HK-2 (cell line): ENCODE results near the gene BTBD3.

Experiments used
- DNase-seq: peaks from one replicate; pipeline ENCODE4 v3.0.0-alpha.2; 2018; ENCODE audit not compliant: unreplicated experiment

BTBD3 gene

DNA sequence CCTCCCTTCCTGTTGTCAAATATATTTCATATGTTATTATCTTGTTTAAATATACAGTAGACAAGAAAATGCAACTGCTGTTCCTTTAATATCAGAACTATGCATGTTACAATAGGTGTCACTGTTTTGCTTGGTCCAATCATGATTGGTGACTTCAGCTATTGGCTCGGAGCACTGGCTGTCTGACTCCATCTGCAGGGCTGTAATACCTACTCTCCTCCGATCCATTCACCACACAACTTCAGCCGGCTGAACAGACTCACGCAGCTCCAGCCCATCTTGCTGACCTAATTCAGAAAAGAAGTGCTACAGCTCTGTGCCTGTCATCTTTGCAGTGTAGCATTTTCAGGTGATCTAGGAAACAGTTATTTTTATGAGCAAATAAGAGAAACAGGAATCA lies at the start of gene BTBD3:
Gene BTBD3, plus strand, starts transcription at position 231 of the 400 bp plus-strand sequence. CDS start 383 bp downstream, outside the sequence.
- DNase-seq, result no peak

DNA sequence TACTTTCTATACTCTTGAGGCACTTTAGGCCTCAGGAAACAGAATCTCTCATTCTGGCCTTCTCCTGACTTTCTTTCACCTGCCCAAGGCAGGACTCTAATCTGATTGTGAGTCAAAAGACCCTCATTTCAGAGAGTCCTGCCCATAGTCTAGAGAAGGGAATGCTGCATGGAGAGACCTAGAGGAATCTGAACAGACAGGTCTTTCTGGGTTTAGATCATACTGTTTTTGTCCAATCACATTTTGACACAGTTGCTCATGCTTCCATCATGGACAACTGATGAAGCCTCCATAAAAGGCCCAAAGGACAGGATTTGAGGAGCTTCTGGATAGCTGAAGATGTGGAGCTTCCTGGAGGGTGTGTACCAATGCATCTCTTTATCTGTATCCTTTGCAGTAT lies 48.1 kb upstream of the BTBD3 start:
- no peak for DNase-seq

DNA sequence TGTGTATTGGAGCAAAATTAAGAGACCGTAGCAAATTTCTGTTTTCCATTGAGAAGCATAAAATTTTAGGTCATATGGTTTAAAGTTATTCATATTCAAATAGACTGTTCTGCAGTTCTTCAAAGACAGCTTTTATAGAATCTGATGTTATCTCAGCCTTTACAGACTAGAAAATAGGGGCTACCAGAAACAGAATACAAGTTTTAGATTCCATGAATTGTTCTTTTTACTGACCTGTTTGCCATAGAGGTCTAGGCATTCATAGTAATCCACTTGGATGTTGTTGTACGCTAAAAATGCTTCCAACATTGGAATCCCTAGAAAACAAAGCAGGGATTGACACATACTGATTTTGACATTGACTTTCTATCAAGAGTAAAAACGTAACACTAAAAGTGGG lies 47.3 kb upstream of the BTBD3 start:
- no peak for DNase-seq

DNA sequence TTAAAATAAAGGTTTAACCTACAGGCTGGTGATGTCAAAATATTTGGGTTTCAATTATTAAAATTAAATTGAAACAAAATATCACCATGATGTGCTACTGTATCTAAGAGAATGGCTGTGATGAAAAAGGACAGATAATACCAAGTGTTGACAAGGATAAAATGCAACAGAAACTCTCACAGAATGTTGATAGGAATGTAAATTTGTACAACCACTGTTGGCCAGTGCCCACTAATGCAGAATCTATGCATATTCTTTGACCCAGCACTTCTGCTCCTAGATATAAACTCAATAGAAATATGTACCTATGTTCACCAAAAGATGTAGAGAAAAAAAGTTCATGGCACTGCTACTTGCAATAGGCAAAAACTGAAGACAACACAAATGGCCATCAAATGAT lies 41.1 kb upstream of the BTBD3 start:
- DNase-seq, result no peak

DNA sequence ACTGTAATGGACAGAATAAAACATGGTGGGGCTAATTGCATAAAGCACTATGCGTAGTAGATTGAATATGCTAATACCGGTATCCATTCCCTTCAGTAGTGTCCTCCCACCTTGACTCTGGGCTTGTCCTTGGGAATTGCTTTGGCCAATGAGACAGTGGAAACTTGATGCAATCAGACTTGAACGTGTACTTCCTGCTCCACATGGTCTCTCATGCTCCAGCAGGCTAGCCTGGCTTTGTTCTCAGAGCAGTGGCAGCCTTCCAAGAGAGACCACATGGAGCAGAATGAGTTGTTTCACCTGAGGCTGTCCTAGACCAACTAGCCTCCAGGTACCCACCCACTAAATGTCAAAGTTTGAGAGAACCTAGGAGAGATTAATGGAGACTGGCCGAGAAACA lies 37.0 kb upstream of the BTBD3 start:
- DNase-seq, result no peak

DNA sequence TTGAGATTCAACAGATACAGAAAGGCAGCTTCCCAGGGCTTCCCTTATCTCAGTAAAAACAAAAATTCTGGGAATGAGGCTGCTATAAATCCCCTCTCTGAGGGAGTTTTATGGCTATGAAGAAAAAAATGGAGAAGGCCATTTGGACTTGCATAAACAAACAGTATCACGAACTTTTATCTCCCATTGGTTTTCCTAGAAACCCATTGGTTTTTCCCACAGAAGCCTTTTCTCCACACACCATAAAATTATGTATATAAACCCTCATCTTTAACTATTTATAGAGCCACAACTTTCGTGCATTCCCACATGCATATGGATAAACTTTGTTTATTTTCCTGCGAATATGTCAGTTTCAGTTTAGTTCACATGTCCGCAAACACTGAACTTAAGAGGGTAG lies 36.2 kb upstream of the BTBD3 start:
- no peak for DNase-seq

DNA sequence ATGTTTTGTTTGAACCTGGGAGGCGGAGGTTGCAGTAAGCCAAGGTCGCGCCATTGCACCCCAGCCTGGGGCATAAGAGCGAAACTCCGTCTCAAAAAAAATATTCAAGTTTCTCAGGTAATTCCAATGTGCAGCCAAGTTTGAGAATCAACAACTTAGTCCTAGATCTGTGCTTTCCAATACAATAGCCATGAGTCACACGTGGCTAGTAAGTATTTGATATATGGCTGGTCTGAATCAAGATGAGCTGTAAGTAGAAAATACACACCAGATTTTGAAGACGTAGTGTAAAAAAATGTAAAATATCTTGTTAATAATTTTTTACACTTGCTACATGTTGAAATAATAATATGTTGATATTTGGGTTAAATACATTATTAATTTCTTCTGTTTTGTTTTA lies 35.0 kb upstream of the BTBD3 start:
- no peak for DNase-seq

DNA sequence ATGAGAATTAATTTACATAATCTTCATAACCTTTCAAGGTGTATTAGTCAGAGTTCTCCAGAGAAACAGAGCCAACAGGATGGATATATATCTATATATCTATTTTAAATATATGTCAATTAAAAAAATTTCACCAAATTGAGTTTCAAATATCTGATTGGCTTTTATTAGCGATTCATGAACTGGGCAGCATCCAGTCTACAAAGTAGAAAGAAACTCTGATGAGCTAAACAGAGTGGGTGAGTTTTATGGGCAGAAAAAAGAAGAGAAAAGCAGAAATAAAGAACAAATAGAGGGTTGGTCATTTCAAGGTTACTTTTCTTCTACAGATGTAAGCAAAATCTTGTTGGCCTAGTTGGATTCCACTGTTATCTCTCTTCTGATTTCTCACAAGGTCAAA lies 29.0 kb upstream of the BTBD3 start:
- no peak for DNase-seq

DNA sequence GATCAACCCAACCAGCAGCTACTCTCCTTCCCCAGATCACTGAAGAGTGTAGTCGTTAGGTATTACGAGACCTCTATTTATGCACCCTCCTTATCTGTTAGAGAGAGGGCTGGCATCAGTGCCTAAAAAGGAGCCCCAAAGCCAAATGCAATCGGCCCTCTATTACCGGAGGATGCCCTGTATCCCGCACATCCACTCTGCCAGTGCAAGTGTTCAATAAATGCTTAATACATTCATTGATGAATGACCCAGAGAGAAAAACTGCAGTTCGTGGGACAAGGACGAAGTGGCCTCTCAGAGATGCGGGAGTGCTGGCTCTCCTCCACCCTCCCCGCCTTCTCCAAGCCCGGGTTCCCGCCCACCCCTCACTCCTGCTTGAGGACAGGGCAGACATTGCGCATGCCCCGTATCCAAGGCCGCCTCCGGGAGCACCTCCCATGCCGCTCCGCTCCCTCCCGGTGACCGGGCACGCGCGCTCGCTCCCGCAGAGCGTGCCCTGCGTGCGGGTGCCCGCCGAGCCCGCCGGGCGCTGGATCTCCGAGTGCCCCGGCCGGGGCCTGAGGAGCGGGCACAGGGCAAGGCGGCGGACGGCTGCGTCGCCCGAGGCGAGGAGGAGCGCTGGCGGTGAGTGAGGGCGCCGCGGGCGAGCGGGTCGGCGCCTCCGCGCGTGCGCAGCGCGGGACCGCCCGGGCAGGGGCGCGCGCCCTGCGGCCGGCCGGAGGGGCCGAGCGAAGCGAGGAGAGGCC lies 27.2 kb upstream of the BTBD3 start:
- DNase-seq, result peak; percentile 95

DNA sequence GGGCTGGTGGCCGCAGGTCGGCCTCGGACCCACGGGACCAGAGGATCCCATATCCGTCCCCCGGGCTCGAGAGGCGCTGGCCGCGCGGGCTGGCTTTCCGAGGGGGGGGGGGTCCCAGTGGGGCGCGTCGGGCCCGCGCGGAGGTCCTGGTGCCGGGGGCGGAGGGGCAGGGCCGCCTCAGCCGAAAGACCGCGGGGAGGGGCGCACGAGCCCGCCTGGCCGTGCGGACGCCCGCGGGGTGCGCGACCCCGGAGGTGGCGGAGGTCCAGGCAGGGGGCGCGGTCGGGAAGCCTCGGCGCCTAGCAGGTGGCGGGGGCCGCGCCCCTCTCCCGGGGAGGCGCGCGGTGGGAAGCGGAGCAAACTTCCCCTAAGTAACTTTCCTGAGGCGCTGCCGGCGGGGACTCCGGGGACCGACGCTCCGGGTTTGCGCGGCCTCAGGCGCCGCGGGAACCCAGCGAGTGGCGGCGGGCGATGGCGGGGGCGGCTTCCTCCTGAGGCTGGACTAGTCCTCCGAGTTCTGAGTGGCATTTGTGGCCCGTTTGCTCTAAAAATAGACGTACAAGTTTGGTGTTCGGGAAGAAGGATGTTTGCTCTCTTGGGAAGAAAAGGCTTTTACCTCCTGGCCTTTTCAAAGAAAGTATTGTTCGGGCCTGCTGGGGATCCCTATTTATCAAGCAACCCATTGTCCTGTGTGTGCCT lies 26.5 kb upstream of the BTBD3 start:
- peak; percentile 59 for DNase-seq

DNA sequence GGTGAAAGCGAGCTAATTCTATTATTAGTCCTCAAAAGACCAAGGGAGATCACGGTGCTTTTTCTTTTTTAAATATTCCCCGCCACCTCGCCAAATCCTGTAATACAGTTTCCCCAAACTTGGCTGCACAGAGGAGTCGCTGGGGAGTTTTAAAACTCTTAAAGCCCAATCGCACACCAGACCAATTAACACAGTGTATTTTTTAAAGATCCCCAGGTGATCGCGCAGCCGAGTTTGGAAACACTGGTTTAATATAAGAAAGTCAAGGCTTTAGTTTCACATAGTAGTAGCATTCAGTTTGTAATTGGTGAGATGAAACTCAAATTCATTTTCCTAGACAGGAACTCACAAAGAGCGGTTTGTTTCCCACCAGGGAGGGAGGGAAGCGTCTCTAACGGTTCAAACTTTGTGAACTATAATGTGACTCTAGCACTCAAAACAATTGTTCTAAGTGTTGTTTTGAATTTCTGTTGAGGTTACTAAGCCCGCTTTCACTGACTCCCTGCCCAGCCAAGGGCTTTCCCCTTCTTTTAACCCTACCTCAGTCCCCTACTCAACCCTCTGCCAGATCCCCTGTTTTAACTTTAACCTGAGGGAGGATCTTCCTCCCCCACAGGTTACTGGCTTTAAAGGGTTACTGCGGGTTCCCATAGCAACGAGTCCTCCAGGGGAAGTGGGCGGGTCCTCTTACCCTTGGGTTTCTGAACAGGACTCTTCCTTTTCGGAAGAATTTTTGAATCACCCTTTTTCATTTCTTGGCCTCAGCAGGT lies 25.7 kb upstream of the BTBD3 start:
- DNase-seq, result peak; percentile 69

DNA sequence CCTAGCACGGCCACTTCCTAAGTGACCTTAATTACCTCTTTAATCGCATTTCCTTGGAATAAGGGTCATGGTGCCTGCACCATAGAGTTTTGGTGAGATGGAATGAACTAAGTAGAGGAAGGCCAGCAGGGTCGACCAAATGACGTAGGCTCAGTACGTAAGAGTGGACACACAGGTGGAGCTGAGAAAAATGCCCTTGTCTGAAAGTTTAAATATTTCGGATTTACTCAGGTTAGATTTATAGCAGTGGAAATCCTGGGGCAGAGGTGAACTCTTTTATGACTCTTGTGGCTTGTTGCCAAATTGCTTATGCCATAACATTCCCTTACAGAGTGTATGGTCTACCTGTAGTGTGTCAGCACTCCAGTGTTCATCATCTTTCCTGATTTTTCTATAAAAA lies 23.6 kb upstream of the BTBD3 start:
- no peak for DNase-seq

DNA sequence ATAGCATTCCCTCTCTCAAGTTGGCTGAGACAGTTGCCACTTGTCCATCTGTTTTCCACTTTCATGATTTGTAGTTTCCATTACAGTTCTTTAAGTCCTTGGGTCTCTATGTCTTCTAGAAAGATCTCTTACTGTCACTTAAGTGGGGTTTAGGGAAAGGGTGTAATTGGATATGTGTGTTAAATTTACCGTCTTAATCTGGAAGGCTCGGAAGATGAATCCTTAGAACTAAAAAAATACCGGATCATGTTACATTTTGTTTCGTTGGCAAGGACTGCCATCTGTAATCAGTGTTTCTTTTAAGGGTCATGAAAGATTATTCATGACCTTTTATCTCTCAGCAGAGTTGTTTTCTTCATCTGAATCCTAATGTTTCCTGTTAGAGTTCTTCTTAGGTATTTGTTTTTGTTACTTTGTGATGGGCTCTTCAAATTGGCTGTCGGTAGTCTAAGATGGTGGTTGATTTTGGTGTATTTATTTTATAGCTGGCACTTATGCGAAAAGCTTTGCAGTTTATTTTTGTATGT lies 21.8 kb upstream of the BTBD3 start:
- no peak for DNase-seq

DNA sequence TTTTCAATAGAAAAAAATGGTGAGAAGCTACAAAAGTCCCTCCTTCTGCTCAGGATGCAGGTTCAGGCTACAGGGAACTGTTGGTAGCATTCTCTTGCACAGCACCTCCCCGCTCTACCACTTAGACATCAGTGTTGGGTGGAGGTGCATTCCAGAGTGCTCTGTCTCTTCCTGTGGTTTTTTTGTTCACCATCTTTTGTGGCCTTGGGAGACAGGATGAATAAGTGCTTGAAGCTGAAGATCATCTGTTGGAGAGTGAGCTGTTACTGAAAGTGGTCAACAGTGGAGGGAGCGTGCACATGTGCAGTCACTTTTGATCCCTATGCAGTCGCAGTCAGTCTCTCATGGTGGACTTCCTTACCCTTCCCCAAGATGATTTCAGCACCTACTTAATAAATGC lies 16.6 kb upstream of the BTBD3 start:
- peak; percentile 57 for DNase-seq

DNA sequence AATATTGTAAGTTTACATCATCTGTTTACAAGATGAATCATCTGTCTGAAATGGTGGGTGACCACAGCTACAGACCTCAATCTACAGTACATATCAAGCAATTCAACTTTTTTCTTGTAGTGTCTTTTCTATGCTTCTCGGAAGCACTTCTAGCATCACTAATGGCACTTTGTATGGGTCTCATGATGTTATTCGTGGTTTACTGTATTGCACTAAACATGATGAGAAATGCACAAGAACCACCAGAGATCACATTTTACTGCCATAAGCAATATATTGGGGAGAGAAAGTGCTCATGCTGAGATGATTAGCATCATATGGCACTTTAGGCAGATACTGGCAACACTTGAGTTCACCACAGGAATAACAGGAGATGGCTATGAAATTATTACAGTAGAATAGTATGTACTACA lies 15.4 kb upstream of the BTBD3 start:
- DNase-seq, result no peak

DNA sequence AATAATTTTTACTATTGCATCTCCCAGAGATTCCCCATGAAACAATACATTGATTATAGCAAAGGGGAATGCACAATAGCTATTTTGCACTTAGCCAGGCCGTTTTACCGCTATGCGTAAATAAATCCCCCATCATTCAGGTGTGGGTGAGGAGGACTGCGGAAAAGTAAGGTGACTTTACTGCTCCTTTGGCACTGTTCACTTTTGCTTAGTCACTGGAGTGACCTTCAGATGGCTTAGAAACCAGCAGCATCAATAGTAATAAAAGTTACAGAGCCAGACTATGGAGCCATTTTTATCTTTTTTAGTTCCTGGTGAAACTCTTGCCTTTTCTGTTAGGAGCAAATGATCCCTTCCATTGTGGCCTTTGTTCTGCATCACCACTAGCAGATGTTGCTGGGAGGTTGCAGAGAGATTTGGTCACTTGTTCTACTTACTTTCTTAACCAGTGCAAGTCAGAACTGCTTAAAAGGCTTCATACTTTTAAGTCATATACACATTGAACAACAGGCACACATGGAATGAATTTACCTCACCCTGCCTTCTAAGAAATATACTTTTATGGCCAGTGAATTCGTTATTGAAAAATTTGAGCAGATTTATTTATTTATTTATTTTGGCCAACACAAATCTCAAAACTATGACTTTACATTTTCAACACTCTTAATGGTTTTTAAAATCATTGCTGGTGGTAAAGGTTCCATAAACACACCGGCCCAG lies 12.1 kb upstream of the BTBD3 start:
- no peak for DNase-seq

DNA sequence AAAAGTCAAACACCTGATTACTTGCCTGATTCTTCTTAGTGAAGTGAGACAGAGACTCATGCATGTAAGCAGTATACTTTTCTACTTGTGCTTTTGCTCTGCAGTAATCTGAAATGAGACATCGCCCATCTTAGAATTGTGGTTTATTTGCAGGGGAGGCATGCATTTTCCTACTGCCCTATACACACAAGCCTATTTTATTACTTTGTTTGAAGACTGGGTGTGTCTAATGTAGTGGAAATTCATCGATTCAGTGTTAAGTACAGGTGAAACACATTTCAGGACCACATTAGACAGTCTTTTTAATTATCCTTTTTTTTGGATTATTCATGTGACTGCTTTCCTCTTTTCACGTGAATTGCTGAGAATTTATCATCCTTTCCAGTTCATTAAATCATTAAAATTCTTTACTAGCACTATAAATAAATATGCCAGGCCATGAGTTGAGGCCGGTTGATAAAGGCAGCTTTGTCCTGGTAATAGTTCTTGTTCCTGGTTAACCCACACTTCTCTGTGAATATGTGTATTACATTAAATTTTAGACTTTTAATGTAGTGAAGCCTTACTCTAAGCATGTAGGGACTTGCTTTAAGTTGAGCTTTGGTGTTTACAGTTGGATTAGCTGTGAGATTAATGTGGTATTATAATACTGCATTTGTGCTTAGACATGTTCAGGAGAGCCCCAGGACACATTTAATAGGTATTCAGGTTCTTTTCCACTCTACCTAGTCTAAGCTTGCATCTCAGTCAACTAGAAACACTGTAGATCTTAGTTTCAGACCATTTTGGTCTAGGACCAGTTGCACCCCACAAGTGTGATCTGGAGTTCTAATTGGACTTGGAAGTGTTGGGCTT lies 10.8 kb upstream of the BTBD3 start:
- DNase-seq, result no peak

DNA sequence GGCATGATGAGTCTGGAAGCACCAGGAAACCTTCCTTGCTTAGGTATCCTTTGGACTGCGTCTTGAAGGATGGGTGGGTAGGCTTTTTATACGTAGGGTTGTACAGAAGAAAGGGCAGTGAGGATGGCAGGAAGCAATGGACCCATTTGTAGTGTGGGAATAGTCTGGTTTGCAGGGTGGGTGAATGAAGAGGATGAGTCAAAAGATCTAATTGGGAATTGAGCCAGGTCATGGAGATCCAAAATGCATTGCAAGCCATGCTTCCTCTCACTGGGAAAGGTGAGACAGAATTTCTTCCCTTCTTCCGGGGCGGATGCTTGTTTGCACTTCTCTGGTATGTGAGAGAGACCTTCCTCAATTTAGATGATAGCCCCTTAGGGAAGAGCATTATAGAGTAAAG lies 10.1 kb upstream of the BTBD3 start:
- no peak for DNase-seq

DNA sequence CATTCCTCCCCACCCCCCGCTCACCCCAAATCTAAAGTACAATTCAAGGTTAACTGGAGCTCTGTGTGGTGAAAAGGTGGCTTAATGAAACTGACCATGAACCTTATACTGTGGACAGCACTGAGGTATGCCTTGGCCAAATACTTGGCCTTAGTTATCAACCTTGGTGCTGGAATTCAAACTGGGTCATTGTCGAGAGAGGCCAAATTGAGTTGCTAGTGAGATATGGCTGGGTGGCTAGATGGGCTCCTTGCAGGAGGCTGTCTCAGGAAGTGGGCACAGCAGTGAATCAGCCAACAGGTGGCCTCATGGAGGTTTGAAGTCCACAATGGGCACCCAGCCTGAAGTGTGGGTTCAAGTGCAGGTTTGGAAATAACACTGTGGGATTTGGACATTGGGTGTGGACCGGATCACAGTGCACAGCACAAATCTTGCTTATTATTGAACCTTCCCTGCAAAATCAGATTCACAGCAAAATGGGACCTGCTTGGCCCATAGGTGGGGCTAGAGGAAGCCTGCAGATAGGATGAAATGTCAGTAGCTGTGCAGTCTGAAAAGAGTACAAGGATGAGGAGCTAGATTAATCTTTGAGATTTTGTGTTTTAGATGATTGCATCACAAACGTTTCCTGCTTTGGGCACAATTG lies 5.6 kb upstream of the BTBD3 start:
- DNase-seq, result no peak

DNA sequence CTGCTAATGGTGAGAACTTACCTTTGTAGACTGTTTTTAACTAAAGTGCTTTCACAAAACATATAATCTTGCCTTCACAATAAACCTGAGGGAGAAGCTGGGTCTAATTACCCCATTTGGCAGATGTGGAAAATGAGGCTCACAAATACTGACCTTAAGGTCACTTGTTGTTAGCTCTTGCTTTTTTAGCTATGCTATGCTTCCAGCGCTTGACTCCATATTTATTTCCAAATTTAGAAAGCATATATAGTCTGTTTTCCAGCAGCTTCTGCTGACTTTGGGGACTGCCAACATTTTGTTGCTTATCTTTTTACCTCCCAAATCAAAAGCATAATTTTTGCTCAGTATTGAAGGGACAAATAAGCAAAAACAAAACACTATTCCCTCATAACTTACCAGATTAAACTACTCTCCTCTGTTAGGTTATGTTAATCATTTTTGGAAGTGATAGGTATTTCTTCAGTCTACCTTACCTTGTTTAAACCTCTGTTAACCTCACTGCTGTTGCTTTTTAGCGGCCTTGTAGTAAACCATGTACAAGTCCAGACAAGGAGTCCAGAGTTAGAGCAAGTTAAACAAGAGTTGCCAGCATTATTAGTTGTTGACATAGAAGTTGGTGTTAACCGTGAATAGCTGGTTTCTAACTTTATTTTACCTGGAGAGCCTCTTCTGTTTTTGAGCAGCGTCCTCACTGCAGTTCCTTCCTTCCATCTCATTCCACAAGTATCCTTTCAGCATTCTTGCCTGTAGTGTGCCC lies 4.9 kb upstream of the BTBD3 start:
- no peak for DNase-seq
